ENCODE data around the gene EXOSC1.

Gene EXOSC1

GRCh38 chr10:97390091-97390490, 55.7 kb downstream of the EXOSC1 start:
- intact Hi-C loops (cut with DNase I), result no loop called here
- DNase-seq, result no peak

GRCh38 chr10:97388152-97388551, 57.7 kb downstream of the EXOSC1 start:
- no peak for DNase-seq
- intact Hi-C loops (cut with DNase I), result no loop called here
